ENCODE data around the gene EXOC3L4.

GRCh38 chr14:103131580-103131979 is 37.1 kb downstream of the EXOC3L4 start:
- TF ChIP-seq CTCF (IDR thresholded peaks at IDR 0.05 in 2 of 3, conservative IDR thresholded peaks at IDR 0.05 in 1 of 3; ENCODE audit: borderline replicate concordance in 1 of 3, insufficient read depth in 1 of 3, low read depth in 2 of 3, low read length in 2 of 3), result no peak
- no peak for TF ChIP-seq MAX (IDR thresholded peaks at IDR 0.05)
- TF ChIP-seq ZNF274 (IDR thresholded peaks at IDR 0.05; ENCODE audit: low read depth, low read length), result no peak
- no peak for TF ChIP-seq EGR1 (IDR thresholded peaks at IDR 0.05; ENCODE audit: low read depth)
- no peak for TF ChIP-seq YY1 (IDR thresholded peaks at IDR 0.05; ENCODE audit: extremely low read depth, insufficient replicate concordance, low read depth, low read length)
- TF ChIP-seq POLR2AphosphoS5 (IDR thresholded peaks at IDR 0.05; ENCODE audit: low read depth, low read length), result no peak
- no peak for TF ChIP-seq EZH2 (IDR thresholded peaks at IDR 0.05)
- no peak for TF ChIP-seq CEBPB (IDR thresholded peaks at IDR 0.05; ENCODE audit: low read depth)
- no peak for TF ChIP-seq POLR2A (IDR thresholded peaks at IDR 0.05; ENCODE audit: borderline replicate concordance, extremely low read depth, insufficient read depth, insufficient read length)

Data from HCT116 (cell line).